HG03103 (cell line): ENCODE measurements around the gene C3orf70.

Experiments
- ATAC-seq: cut with Tn5 transposase; IDR thresholded peaks from one replicate; pipeline ENCODE4 v1.9.1; 2021; ENCODE audit warnings: low read depth; ENCODE audit not compliant: unreplicated experiment

The C3orf70 gene, protein sequence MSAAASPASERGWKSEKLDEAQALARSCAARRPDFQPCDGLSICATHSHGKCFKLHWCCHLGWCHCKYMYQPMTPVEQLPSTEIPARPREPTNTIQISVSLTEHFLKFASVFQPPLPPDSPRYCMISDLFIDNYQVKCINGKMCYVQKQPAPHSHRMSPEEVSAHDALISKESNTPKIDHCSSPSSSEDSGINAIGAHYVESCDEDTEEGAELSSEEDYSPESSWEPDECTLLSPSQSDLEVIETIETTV

GRCh38 chr3:185152410-185153170, at the start of gene C3orf70:
Gene C3orf70 (minus strand): TSS chr3:185153060. CDS start chr3:185152823, 237 bp downstream.
- ATAC-seq, result peak; percentile 47

DNA sequence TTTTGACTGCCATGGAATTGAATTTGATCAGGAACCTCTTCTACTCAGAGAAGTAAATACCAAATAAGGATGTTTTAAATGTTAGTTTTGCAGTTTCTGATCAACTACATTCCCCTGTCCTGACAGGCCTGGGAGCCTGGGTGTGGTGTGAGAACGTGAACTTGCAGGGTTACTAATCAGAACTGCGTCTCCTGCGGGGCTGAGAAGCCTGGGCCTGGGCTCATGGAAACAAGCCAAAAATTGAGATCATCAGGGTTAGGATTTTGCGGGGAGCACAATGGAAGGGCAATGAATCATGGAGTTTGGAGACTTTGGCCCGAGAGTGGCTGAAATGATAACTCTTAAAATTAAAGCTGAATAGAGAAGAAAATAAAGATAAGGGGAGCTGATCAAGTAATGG, 47.8 kb upstream of the C3orf70 start:
- ATAC-seq, result no peak

DNA sequence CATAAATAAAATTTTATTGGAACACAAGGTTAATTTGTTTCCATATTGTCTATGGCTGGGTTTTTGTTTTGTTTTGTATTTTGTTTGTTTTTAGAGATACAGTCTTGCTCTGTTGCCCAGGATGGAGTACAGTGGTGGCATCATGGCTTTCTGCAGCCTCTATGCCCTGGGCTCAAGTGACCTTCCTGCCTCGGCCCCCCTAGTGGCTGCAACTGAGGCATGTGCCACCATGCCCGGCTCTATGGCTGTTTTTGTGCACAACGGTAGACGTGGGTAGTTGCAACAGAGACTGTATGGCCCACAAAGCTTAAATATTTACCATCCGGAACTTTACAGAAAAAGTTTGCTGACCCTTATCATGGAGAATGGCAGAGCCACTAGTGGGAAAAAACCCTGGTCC, 46.8 kb upstream of the C3orf70 start:
- no peak for ATAC-seq

DNA sequence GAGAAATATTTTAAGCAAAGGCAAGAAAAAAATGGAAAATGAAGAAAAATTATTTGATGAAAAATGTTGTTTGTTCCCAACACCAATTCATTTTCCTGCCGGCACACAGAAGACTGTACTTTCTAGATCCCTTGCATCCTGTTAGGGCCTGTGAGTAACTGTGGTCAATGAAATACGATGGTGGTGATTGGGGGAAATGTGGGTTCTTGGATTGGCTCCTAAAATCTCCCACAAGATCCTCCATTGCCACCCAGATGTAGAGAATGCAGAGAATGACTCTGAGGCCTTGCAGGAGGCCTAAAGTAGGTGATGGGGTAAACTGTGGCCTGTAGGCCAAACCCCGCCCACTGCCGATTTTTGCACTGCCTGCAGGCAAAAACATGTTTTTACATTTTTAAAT, 46.3 kb upstream of the C3orf70 start:
- ATAC-seq, result no peak

DNA sequence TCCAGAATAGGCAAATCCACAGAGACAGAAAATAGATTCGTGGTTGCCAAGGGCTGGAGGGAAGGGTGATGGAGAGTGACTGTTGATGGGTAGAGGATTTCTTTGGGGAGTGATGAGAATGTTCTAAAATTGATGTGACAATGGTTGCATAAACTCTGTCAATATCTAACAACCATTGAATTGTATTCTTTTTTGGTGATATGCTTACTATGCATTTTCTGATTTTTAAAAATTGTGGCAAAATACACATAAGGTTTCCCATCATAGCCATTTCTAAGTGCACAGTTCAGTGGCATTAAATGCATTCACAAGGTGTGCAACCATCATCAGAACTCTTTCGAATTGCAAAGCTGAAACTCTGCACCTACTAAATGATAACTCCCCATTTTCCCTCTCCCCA, 44.2 kb upstream of the C3orf70 start:
- ATAC-seq, result no peak

DNA sequence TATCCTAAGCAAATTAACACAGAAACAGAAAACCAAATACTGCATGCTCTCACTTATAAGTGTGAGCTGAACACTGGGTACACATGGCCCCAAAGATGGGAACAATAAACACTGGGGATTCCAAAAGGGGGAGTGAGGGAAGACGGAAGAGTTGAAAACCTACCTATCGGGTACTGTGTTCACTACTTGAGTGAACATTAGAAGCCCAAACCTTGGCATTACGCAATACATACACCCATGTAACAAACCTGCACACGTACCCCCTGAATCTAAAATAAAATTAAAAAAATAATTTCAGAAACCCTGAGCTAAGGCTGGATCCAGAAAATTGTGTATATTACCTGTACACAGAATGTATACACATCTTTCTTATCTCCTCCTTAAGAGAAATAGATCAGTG, 42.8 kb upstream of the C3orf70 start:
- ATAC-seq, result no peak

DNA sequence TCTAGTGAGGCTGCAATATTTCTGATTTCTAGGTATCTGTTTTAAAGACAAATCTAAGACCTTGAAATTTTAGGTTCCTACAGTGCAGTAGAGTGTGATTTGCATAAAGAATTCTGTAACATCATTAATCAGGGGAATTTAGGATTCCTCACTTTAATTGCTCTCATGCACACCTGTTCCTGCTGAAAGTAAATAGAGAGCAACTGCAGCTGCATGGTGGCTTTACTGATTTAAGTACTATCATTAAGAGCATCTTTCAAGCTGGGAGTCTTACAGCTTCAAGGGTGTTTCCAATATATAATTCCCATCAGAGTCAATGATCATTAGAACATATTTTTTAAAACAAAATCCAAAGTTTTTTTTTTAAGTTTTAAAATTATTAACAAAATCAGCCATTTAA, 36.0 kb upstream of the C3orf70 start:
- ATAC-seq, result no peak

- no peak for ATAC-seq
These were observed 34.5 kb upstream of the C3orf70 start for GRCh38 chr3:185187391-185187790.

GRCh38 chr3:185176750-185177359, 24.0 kb upstream of the C3orf70 start:
- no peak for ATAC-seq

DNA sequence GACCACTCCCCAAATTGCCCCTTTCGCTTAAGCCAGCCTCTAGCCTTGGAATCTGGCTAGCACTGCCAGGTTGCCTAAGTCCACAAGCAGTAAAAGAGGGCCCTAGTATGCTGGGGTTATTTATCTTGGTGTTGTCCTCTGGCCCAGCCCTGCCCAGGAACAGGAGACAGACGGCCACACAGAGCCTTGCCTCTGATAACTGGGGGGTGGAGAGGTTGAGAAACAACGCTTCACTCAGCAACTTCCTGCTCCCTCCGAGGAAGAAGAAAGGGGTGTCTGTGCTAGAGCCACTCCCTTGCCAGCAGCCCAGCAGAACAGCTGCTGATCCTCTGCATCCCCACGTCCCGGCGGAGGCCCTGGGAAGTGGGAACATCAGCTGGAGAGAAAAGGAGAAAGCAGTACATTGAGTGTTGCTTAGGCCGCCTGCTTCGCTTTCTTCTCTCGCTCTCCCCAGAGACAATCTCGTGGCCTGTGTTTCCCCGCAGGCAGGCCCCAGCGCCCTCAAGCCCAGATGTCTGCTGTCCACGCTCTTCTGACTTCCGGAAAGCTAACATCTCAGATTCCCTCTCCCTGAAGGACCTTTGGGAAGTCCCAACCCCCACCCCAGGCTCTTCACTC, 22.6 kb upstream of the C3orf70 start:
- ATAC-seq, result no peak

- no peak for ATAC-seq
These were observed 19.5 kb upstream of the C3orf70 start for GRCh38 chr3:185172086-185173049.

GRCh38 chr3:185164428-185165217, 11.8 kb upstream of the C3orf70 start:
- no peak for ATAC-seq

- ATAC-seq, result no peak
These were observed 9.8 kb upstream of the C3orf70 start for GRCh38 chr3:185162634-185163033.

DNA sequence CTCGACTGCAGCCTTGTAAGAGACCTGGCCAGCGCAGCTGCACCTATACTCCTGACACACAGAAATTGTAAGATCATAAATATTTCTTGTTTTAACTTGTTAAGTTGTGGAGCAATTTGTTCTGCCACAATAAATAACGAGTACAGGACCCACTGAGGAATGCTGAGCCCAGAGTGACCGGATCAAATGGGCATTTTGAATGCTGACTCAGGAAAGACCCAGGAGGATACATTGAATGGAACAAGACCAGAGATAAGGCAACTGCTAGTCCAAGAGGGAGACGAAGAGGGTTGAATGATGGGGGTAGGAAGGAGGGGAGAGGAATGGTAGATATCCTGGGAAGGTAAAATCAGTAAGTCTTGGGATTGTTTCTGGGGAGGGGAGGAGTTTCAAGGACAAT, 8.9 kb upstream of the C3orf70 start:
- no peak for ATAC-seq

GRCh38 chr3:185157347-185157746, 4.5 kb upstream of the C3orf70 start:
- ATAC-seq, result no peak

- no peak for ATAC-seq
These were observed 2.8 kb upstream of the C3orf70 start for GRCh38 chr3:185155678-185156077.

DNA sequence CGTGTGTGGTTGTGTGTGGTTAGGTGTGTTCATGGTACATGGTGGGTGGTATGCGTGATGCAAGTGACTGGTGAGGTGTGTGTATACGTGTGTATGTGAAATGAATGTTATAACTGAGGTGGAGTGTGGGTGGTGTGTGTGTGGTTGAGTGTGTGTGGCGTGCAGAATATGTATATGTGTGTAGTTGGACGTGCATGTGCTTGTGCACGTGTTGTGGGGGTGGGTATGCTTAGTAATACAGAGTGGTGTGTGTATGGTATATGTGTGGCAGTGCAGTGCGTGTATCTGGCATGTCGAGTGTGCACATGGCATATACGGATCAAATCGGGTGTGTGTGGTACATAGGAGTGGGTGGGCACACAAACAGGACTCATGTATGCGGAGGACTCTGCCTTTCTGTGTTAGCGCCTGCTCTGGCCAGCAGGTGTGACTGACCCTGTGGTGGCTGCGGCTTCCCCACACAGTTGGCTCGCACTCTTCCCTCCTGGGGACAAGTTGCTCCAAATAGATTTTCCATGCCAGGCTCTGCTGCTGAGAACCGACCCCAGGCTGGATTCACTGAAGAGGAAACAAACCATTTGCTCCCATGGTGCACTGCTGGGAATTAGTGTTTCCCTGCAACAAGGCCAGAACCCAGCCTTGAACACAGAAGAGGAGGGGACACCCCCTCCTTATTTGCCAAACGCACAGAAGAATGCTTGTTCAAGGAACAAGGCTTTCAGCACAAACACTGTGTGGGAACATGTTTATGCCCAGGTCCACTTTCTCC, 1.2 kb upstream of the C3orf70 start:
- no peak for ATAC-seq

DNA sequence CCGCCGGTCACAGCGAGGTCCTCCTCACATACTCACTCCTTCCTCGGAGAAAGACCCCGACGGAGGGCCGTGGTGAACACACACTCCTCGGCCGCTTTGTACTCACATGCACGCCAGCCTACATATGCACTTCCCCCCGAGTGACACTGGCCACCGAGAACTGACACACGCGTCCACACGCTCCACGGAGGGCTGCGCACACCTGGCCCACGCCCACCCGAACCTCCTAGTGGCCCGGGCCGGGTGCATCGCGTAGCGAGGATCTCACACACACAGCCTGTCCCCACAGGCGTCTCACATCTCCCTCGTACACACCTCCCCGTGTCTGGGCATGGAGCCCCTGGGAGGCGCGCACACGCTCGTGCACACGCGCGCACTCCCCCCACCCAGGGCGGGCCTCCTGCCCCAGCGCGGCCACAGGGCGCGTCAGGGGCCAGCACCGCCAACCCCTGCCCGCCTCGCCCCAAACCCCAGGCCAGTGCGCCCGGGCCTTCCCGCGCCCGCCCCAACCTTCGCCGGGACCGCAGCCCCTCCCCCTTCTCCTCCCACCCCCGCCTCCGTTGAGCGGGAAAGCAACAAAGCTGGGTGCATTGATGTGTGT, 411 bp upstream of the C3orf70 start:
- ATAC-seq, result no peak
